Ammon's horn (tissue), 1 donor: ENCODE data around the gene CRTAC1.

Experiments
- DNase-seq: peaks from one replicate; pipeline ENCODE4 v3.0.0-alpha.2; 2016; ENCODE audit warnings: low spot score

Gene CRTAC1

GRCh38 chr10:98030093-98030821, at the start of gene CRTAC1:
Gene CRTAC1 (minus strand): TSS chr10:98030621. CDS start chr10:98030472, 149 bp downstream.
- DNase-seq: peak; percentile 82

GRCh38 chr10:98078774-98079173, 48.4 kb upstream of the CRTAC1 start:
- no peak for DNase-seq

GRCh38 chr10:98077223-98077622, 46.8 kb upstream of the CRTAC1 start:
- DNase-seq: no peak

GRCh38 chr10:98076086-98076485, 45.7 kb upstream of the CRTAC1 start:
- no peak for DNase-seq

GRCh38 chr10:98074315-98074911, 44.0 kb upstream of the CRTAC1 start:
- no peak for DNase-seq

- DNase-seq: no peak
Observed at GRCh38 chr10:98067165-98067564, 36.7 kb upstream of the CRTAC1 start.

- DNase-seq: no peak
Observed at GRCh38 chr10:98063740-98064027, 33.3 kb upstream of the CRTAC1 start.

- no peak for DNase-seq
Observed at GRCh38 chr10:98062424-98062823, 32.0 kb upstream of the CRTAC1 start.

- no peak for DNase-seq
Observed at GRCh38 chr10:98060079-98060478, 29.7 kb upstream of the CRTAC1 start.

- no peak for DNase-seq
Observed at GRCh38 chr10:98058295-98058694, 27.9 kb upstream of the CRTAC1 start.

GRCh38 chr10:98055841-98056516, 25.6 kb upstream of the CRTAC1 start:
- DNase-seq: no peak

- peak; percentile 87 for DNase-seq
Observed at GRCh38 chr10:98047009-98047741, 16.8 kb upstream of the CRTAC1 start.

GRCh38 chr10:98045785-98046389, 15.5 kb upstream of the CRTAC1 start:
- DNase-seq: peak; percentile 81

- DNase-seq: peak; percentile 78
Observed at GRCh38 chr10:98041352-98042043, 11.1 kb upstream of the CRTAC1 start.

- DNase-seq: no peak
Observed at GRCh38 chr10:98039690-98040381, 9.4 kb upstream of the CRTAC1 start.

- no peak for DNase-seq
Observed at GRCh38 chr10:98038288-98038687, 7.9 kb upstream of the CRTAC1 start.

- DNase-seq: no peak
Observed at GRCh38 chr10:98035599-98035998, 5.2 kb upstream of the CRTAC1 start.

GRCh38 chr10:98033515-98033914, 3.1 kb upstream of the CRTAC1 start:
- no peak for DNase-seq

GRCh38 chr10:98031440-98031839, 1.0 kb upstream of the CRTAC1 start:
- DNase-seq: no peak

GRCh38 chr10:98030991-98031431, 590 bp upstream of the CRTAC1 start:
- no peak for DNase-seq
